H9 (cell line): ENCODE results near the gene PRKCZ. TPM values are rescaled to one million over a fixed set of nuclear protein-coding genes. Genes with fewer than 3 reads are reported as not detected.
A peak's percentile ranks its signal among the peaks of the same experiment; 100 is the strongest.

Source experiments
- DNase-seq: peaks from one replicate; pipeline ENCODE4 v3.0.0-alpha.2; 2017
- H2AFZ ChIP-seq: one replicate; pipeline ENCODE4 v1.6.1; 2013; ENCODE audit warnings: mild to moderate bottlenecking, low read length, control low read depth, moderate library complexity
- H2AK5ac ChIP-seq: 2 replicates; pipeline ENCODE4 v1.6.1; 2013; ENCODE audit warnings: low read length, control low read depth, mixed read lengths; ENCODE audit not compliant: insufficient read length
- H2BK120ac ChIP-seq: one replicate; pipeline ENCODE4 v1.6.1; 2013; ENCODE audit warnings: low read depth, mild to moderate bottlenecking, low read length, control low read depth, inconsistent platforms; ENCODE audit not compliant: poor library complexity, severe bottlenecking
- H2BK12ac ChIP-seq: 2 replicates; pipeline ENCODE4 v1.6.1; 2013; ENCODE audit warnings: low read length, control low read depth, mixed read lengths, low read depth; ENCODE audit not compliant: insufficient read length
- H2BK15ac ChIP-seq: 2 replicates; pipeline ENCODE4 v1.6.1; 2013; ENCODE audit warnings: low read depth, low read length, control low read depth
- H2BK20ac ChIP-seq: one replicate; pipeline ENCODE4 v1.6.1; 2013; ENCODE audit warnings: low read depth, mild to moderate bottlenecking, low read length, control low read depth, inconsistent platforms; ENCODE audit not compliant: poor library complexity, severe bottlenecking
- H2BK5ac ChIP-seq: 2 replicates; pipeline ENCODE4 v1.6.1; 2013; ENCODE audit warnings: low read length, control low read depth, mixed read lengths; ENCODE audit not compliant: insufficient read length
- H3K14ac ChIP-seq: 2 replicates; pipeline ENCODE4 v1.6.1; 2013; ENCODE audit warnings: low read length, control low read depth; ENCODE audit not compliant: insufficient read depth
- H3K18ac ChIP-seq: 2 replicates; pipeline ENCODE4 v1.6.1; 2013; ENCODE audit warnings: low read depth, mild to moderate bottlenecking, mixed read lengths, low read length, control low read depth; ENCODE audit not compliant: insufficient read length
- H3K23ac ChIP-seq: 2 replicates; pipeline ENCODE4 v1.6.1; 2013; ENCODE audit warnings: low read length, control low read depth, mixed read lengths, low read depth; ENCODE audit not compliant: insufficient read length
- H3K23me2 ChIP-seq: 2 replicates; pipeline ENCODE4 v1.6.1; 2013; ENCODE audit warnings: low read depth, mild to moderate bottlenecking, mixed read lengths, low read length, control low read depth; ENCODE audit not compliant: insufficient read length, poor library complexity, severe bottlenecking
- H3K27ac ChIP-seq: 2 replicates; pipeline ENCODE4 v1.5.1; 2013; ENCODE audit warnings: low read length, control low read depth, mixed read lengths, low read depth; ENCODE audit not compliant: insufficient read length
- H3K27me3 ChIP-seq: 2 replicates; pipeline ENCODE4 v1.6.1; 2013; ENCODE audit warnings: low read length, control low read depth, inconsistent platforms; ENCODE audit not compliant: insufficient read depth
- H3K4ac ChIP-seq: 2 replicates; pipeline ENCODE4 v1.6.1; 2013; ENCODE audit warnings: low read depth, mild to moderate bottlenecking, control low read depth, inconsistent platforms, low read length, moderate library complexity
- H3K4me1 ChIP-seq: 2 replicates; pipeline ENCODE4 v1.6.1; 2013; ENCODE audit warnings: low read length, control low read depth, inconsistent platforms; ENCODE audit not compliant: insufficient read depth
- H3K4me2 ChIP-seq: 2 replicates; pipeline ENCODE4 v1.6.1; 2013; ENCODE audit warnings: low read length, control low read depth, mixed read lengths; ENCODE audit not compliant: insufficient read length, insufficient read depth
- H3K56ac ChIP-seq: 2 replicates; pipeline ENCODE4 v1.6.1; 2013; ENCODE audit warnings: low read depth, mild to moderate bottlenecking, mixed read lengths, low read length, control low read depth; ENCODE audit not compliant: insufficient read length
- H3K79me1 ChIP-seq: 2 replicates; pipeline ENCODE4 v1.6.1; 2013; ENCODE audit warnings: low read depth, mild to moderate bottlenecking, moderate library complexity, low read length, control low read depth, inconsistent platforms; ENCODE audit not compliant: insufficient read depth, poor library complexity, severe bottlenecking
- H3K79me2 ChIP-seq: 2 replicates; pipeline ENCODE4 v1.6.1; 2013; ENCODE audit warnings: low read length, control low read depth, inconsistent platforms; ENCODE audit not compliant: insufficient read depth
- H3K9ac ChIP-seq: 2 replicates; pipeline ENCODE4 v1.6.1; 2013; ENCODE audit warnings: low read length, control low read depth, mixed read lengths; ENCODE audit not compliant: insufficient read length; ENCODE audit errors: extremely low read depth
- H3K9me3 ChIP-seq: one replicate; pipeline ENCODE4 v1.6.1; 2013; ENCODE audit warnings: low read depth, low read length, inconsistent platforms; ENCODE audit not compliant: control insufficient read depth
- H3T11ph ChIP-seq: one replicate; pipeline ENCODE4 v1.6.1; 2013; ENCODE audit warnings: mild to moderate bottlenecking, low read length, control low read depth, inconsistent platforms
- H4K20me1 ChIP-seq: one replicate; pipeline ENCODE4 v1.6.1; 2013; ENCODE audit not compliant: control insufficient read depth, insufficient read length, insufficient read depth
- H4K5ac ChIP-seq: 2 replicates; pipeline ENCODE4 v1.6.1; 2013; ENCODE audit warnings: low read depth, mild to moderate bottlenecking, mixed read lengths, low read length, control low read depth; ENCODE audit not compliant: insufficient read length
- H4K8ac ChIP-seq: replicated peaks from 2 replicates; pipeline ENCODE4 v1.6.1; 2013; ENCODE audit warnings: low read length, control low read depth, mixed read lengths, low read depth; ENCODE audit not compliant: insufficient read length
- H4K91ac ChIP-seq: 2 replicates; pipeline ENCODE4 v1.6.1; 2013; ENCODE audit warnings: low read depth, mild to moderate bottlenecking, moderate library complexity, mixed read lengths, low read length, control low read depth; ENCODE audit not compliant: insufficient read length
- H3K27ac Mint-ChIP-seq, 3 experiments: 2 replicates in 2 of 3; 3 replicates in 1 of 3; pipeline ENCODE4 v1.8.0; 2020 to 2021; ENCODE audit warnings: mixed read lengths in 3 of 3, mild to moderate bottlenecking in 1 of 3, moderate library complexity in 1 of 3
- H3K27me3 Mint-ChIP-seq: 2 replicates; pipeline ENCODE4 v1.8.0; 2021; ENCODE audit warnings: low read depth, mild to moderate bottlenecking, moderate library complexity, mixed read lengths
- H3K36me3 Mint-ChIP-seq, 3 experiments: 2 replicates in 2 of 3; 3 replicates in 1 of 3; pipeline ENCODE4 v1.8.0; 2020 to 2021; ENCODE audit warnings: low read depth in 3 of 3, mixed read lengths in 3 of 3; ENCODE audit not compliant: insufficient read depth in 1 of 3
- H3K4me1 Mint-ChIP-seq, 2 experiments: 2 replicates each; pipeline ENCODE4 v1.8.0; 2020; ENCODE audit warnings: mixed read lengths in 2 of 2
- H3K4me3 Mint-ChIP-seq, 2 experiments: 2 replicates in 1 of 2; 3 replicates in 1 of 2; pipeline ENCODE4 v1.8.0; 2020 to 2021; ENCODE audit warnings: mild to moderate bottlenecking in 2 of 2, mixed read lengths in 2 of 2, moderate library complexity in 1 of 2
- H3K9me3 Mint-ChIP-seq, 2 experiments: 2 replicates in 1 of 2; 3 replicates in 1 of 2; pipeline ENCODE4 v1.8.0; 2020; ENCODE audit warnings: mild to moderate bottlenecking in 2 of 2, mixed read lengths in 2 of 2, moderate library complexity in 1 of 2
- CTCF ChIP-seq: fragments of 200-600 bp; sonication (generic); conservative IDR thresholded peaks from 3 replicates; pipeline ENCODE4 v1.8.0; 2021; ENCODE audit warnings: antibody characterized with exemption, mild to moderate bottlenecking
- WGBS: extraction: QIAGEN DNeasy Blood & Tissue Kit; methylation state at CpG from one replicate; pipeline ENCODE4 v1.1.7; 2013; ENCODE audit warnings: missing lambda C conversion rate, low lambda C conversion rate, mixed read lengths; ENCODE audit not compliant: insufficient read length; ENCODE audit errors: extremely low coverage; 5-methylcytosine and 5-hydroxymethylcytosine counted together
- total RNA-seq: library from RNA; stranded (reverse); gene quantifications from 2 replicates; pipeline ENCODE4 v1.2.1, GENCODE V29; 2021

The PRKCZ gene
- total RNA-seq, 1 experiment from 2014 or later, result 48.4 TPM

GRCh38 chr1:2125350-2126211 is 75.4 kb downstream of the PRKCZ start:
- no peak overlapping the region for H3K4me2 ChIP-seq
- WGBS, result no CpG with 5 or more reads among the region's 34 CpGs
- H4K20me1 ChIP-seq, result no peaks in the 10 kb centered on the region
- no peak overlapping the region for H2BK15ac ChIP-seq
- DNase-seq, result no peak
- no peak overlapping the region for H3K18ac ChIP-seq
- no peak overlapping the region for H4K8ac ChIP-seq
- Mint-ChIP-seq H3K4me3 (no peak overlapping the region), H3K36me3 (peaks cover 4 to 14% (median 5%) of the 10 kb centered on the region in 3 experiments; a peak in 6 of 7 replicates), H3K9me3 (peaks cover 8 to 11% of the 10 kb centered on the region in 2 experiments), H3K4me1 (peaks cover 12 to 15% of the 10 kb centered on the region in 2 experiments), H3K27me3 (no peaks in the 10 kb centered on the region; the same call in 1 of the 2 replicates), H3K27ac (peak overlapping the region in 2 of 3 experiments; percentile 44 to 50; a peak in 4 of 7 replicates)
- TF ChIP-seq CTCF, result no peak
- no peak overlapping the region for H4K5ac ChIP-seq
- H2BK12ac ChIP-seq, result no peak overlapping the region
- no peak overlapping the region for H3K23ac ChIP-seq
- H2BK20ac ChIP-seq, result no peak overlapping the region
- H2BK120ac ChIP-seq, result no peak overlapping the region
- H3K56ac ChIP-seq, result no peak overlapping the region
- no peak overlapping the region for H3K27ac ChIP-seq
- no peak overlapping the region for H2BK5ac ChIP-seq
- no peak overlapping the region; the same call in 1 of the 2 replicates for H3K14ac ChIP-seq
- H4K91ac ChIP-seq, result no peak overlapping the region
- H3K9ac ChIP-seq, result no peak overlapping the region
- no peaks in the 10 kb centered on the region for H3K27me3 ChIP-seq
- no peaks in the 10 kb centered on the region for H3K9me3 ChIP-seq
- H3K23me2 ChIP-seq, result no peaks in the 10 kb centered on the region
- H3K79me2 ChIP-seq, result peaks cover 1% of the 10 kb centered on the region; the same call in 1 of the 2 replicates
- H3K79me1 ChIP-seq, result no peaks in the 10 kb centered on the region
- H3T11ph ChIP-seq, result no peak overlapping the region
- no peak overlapping the region for H2AK5ac ChIP-seq
- no peak overlapping the region for H3K4ac ChIP-seq
- H3K4me1 ChIP-seq, result no peaks in the 10 kb centered on the region
- no peak overlapping the region for H2AFZ ChIP-seq
